Osteocyte (in vitro differentiated cells): ENCODE data around the gene MTUS2. TPM values are rescaled to one million over a fixed set of nuclear protein-coding genes. Genes with fewer than 3 reads are reported as not detected.

ENCODE experiments used
- DNase-seq: peaks from one replicate; pipeline ENCODE4 v3.0.0; 2021; ENCODE audit warnings: mixed read lengths; ENCODE audit not compliant: unreplicated experiment; ENCODE audit errors: extremely low spot score
- H3K27ac Mint-ChIP-seq: one replicate; pipeline ENCODE4 v1.8.0; 2021; ENCODE audit warnings: mild to moderate bottlenecking, mixed read lengths; ENCODE audit not compliant: unreplicated experiment
- H3K27me3 Mint-ChIP-seq: one replicate; pipeline ENCODE4 v1.8.0; 2021; ENCODE audit warnings: mixed read lengths; ENCODE audit not compliant: unreplicated experiment
- H3K36me3 Mint-ChIP-seq: one replicate; pipeline ENCODE4 v1.8.0; 2021; ENCODE audit warnings: mixed read lengths; ENCODE audit not compliant: unreplicated experiment
- H3K4me1 Mint-ChIP-seq: one replicate; pipeline ENCODE4 v1.8.0; 2021; ENCODE audit warnings: mixed read lengths; ENCODE audit not compliant: unreplicated experiment
- H3K4me3 Mint-ChIP-seq: one replicate; pipeline ENCODE4 v1.8.0; 2021; ENCODE audit warnings: mild to moderate bottlenecking, moderate library complexity, mixed read lengths; ENCODE audit not compliant: unreplicated experiment
- H3K9me3 Mint-ChIP-seq: one replicate; pipeline ENCODE4 v1.8.0; 2021; ENCODE audit warnings: mixed read lengths; ENCODE audit not compliant: unreplicated experiment
- CTCF ChIP-seq: fragments of 200-600 bp; sonication (generic); IDR thresholded peaks from 2 replicates; pipeline ENCODE4 v1.5.0; 2021; ENCODE audit warnings: antibody characterized with exemption, mild to moderate bottlenecking, moderate library complexity
- total RNA-seq: library from RNA; stranded (reverse); gene quantifications from 2 replicates; pipeline ENCODE4 v1.2.1, GENCODE V29; 2021

The MTUS2 gene
- total RNA-seq, 1 donor from 2014 or later: 0.05 TPM

GRCh38 chr13:29501674-29502073 is 681.5 kb downstream of the MTUS2 start:
- no peaks in the 10 kb centered on the region for H3K36me3 Mint-ChIP-seq
- DNase-seq: no peak
- TF ChIP-seq CTCF: no peak
- H3K9me3 Mint-ChIP-seq: no peaks in the 10 kb centered on the region
- no peak overlapping the region for H3K27ac Mint-ChIP-seq
- H3K4me3 Mint-ChIP-seq: no peak overlapping the region
- H3K4me1 Mint-ChIP-seq: peaks cover 23% of the 10 kb centered on the region
- peaks cover 5% of the 10 kb centered on the region for H3K27me3 Mint-ChIP-seq

GRCh38 chr13:29502391-29503008 is 682.4 kb downstream of the MTUS2 start:
- Mint-ChIP-seq H3K27ac (no peak overlapping the region), H3K27me3 (peaks cover 5% of the 10 kb centered on the region), H3K9me3 (no peaks in the 10 kb centered on the region), H3K4me1 (peaks cover 14% of the 10 kb centered on the region), H3K36me3 (no peaks in the 10 kb centered on the region), H3K4me3 (no peak overlapping the region)
- TF ChIP-seq CTCF: no peak
- DNase-seq: no peak

- no peak overlapping the region for H3K27ac Mint-ChIP-seq
- DNase-seq: no peak
- H3K27me3 Mint-ChIP-seq: peaks cover 5% of the 10 kb centered on the region
- H3K9me3 Mint-ChIP-seq: no peaks in the 10 kb centered on the region
- no peaks in the 10 kb centered on the region for H3K36me3 Mint-ChIP-seq
- H3K4me3 Mint-ChIP-seq: no peak overlapping the region
- TF ChIP-seq CTCF: no peak
- H3K4me1 Mint-ChIP-seq: peaks cover 12% of the 10 kb centered on the region
Observed at GRCh38 chr13:29503041-29503837, 683.1 kb downstream of the MTUS2 start.

GRCh38 chr13:29504691-29505090 is 684.6 kb downstream of the MTUS2 start:
- Mint-ChIP-seq H3K9me3 (no peaks in the 10 kb centered on the region), H3K27me3 (peaks cover 5% of the 10 kb centered on the region), H3K36me3 (no peaks in the 10 kb centered on the region), H3K4me3 (no peak overlapping the region), H3K27ac (no peak overlapping the region), H3K4me1 (peaks cover 20% of the 10 kb centered on the region)
- DNase-seq: no peak
- TF ChIP-seq CTCF: no peak

- Mint-ChIP-seq H3K36me3 (no peaks in the 10 kb centered on the region), H3K4me3 (no peak overlapping the region)
Observed at GRCh38 chr13:29505511-29505910, 685.4 kb downstream of the MTUS2 start.

More at GRCh38 chr13:29505511-29505910, 685.4 kb downstream of the MTUS2 start:
- Mint-ChIP-seq H3K27me3 (peaks cover 5% of the 10 kb centered on the region), H3K27ac (no peak overlapping the region), H3K4me1 (peaks cover 25% of the 10 kb centered on the region), H3K9me3 (no peaks in the 10 kb centered on the region)
- DNase-seq: no peak
- no peak for TF ChIP-seq CTCF
